SK-N-SH treated with all-trans-retinoic acid at 6 μM for 48 hours (cell line): ENCODE data around the gene GAS2.

Source experiments
- CSDC2 ChIP-seq: fragments of 250-450 bp; sonication (Bioruptor Pico); IDR thresholded peaks from 2 replicates; pipeline ENCODE4 v1.5.0; 2020; ENCODE audit warnings: mild to moderate bottlenecking, moderate library complexity
- ZFP3 ChIP-seq: fragments of 250-450 bp; sonication (Bioruptor Pico); IDR thresholded peaks from 2 replicates; pipeline ENCODE4 v1.5.0; 2020; ENCODE audit warnings: mild to moderate bottlenecking, moderate library complexity
- TF ChIP-seq, protein P1 (sequence below): fragments of 250-450 bp; sonication (Bioruptor Pico); IDR thresholded peaks from 2 replicates; pipeline ENCODE4 v1.8.0; 2020; ENCODE audit warnings: mild to moderate bottlenecking, moderate library complexity, borderline replicate concordance

DNA sequence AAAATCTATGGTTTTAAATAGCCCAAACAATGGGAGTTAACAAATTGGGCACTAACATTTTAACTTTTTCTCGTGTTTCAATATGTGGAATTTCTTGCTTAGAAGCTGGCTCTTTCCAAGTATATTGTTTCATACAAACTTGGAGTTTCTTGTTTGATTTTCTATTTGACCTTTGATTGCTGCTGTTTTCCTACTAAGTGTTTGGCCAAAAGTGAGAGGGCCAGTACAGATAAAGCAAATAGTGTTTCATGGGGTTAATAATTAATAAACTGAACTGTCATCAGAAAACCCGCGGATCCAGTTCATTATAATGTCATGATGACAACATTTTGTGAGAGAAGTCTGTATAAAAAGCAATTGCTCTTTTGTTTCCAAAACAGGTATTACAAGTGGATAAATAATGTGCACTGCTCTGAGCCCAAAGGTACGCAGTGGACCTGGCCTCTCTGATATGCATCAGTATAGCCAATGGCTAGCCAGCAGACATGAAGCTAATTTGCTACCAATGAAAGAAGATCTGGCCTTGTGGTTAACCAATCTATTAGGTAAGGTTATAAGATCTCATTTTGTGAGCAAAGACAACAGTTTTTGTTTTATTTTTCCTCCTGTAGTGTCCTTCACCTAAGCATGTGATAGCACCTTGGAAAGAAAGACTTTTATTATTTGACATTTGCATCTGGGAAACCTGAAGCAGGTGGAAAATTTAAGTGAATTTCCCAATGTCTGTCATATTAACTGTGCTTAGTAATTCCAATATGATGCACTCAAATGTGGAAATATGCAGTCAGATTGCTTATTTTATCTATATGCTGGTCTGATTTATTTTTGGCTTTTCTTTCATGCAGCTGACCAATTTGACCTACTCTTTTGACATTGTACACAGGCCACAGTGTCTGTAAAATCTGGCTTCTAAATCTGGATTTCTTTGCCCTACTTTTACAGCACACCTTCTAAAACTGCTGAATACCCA is 8.3 kb downstream of the GAS2 start:
- TF ChIP-seq ZFP3 (no peak), CSDC2 (no peak)
- TF ChIP-seq, protein P1, sequence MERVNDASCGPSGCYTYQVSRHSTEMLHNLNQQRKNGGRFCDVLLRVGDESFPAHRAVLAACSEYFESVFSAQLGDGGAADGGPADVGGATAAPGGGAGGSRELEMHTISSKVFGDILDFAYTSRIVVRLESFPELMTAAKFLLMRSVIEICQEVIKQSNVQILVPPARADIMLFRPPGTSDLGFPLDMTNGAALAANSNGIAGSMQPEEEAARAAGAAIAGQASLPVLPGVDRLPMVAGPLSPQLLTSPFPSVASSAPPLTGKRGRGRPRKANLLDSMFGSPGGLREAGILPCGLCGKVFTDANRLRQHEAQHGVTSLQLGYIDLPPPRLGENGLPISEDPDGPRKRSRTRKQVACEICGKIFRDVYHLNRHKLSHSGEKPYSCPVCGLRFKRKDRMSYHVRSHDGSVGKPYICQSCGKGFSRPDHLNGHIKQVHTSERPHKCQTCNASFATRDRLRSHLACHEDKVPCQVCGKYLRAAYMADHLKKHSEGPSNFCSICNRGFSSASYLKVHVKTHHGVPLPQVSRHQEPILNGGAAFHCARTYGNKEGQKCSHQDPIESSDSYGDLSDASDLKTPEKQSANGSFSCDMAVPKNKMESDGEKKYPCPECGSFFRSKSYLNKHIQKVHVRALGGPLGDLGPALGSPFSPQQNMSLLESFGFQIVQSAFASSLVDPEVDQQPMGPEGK (CRISPR knock-in tag) = no peak
